ENCODE results near the gene FGF11.

- no peak for TF ChIP-seq CTCF (IDR thresholded peaks at IDR 0.05 in 8 of 11, conservative IDR thresholded peaks at IDR 0.05 in 3 of 11)
- no peak for TF ChIP-seq POLR2A (IDR thresholded peaks at IDR 0.05)
Observed at GRCh38 chr17:7468290-7468689, 29.0 kb downstream of the FGF11 start.

Data from spleen (tissue), 7 donors.